Right renal cortex interstitium (tissue), 3 donors: Measurements from ENCODE around the gene EIF2B4. TPM values are rescaled to one million over a fixed set of nuclear protein-coding genes. Genes with fewer than 3 reads are reported as not detected.
"Not testable (repeated sequence)": the region's sequence is repeated elsewhere in the genome, so short reads cannot be mapped to it uniquely, and the experiment has no call there.

ENCODE experiments used
- DNase-seq, 3 donors: peaks; one replicate each; pipeline ENCODE4 v3.0.0-alpha.2; 2013; ENCODE audit warnings: low read depth in 3 of 3, low spot score in 2 of 3
- polyA plus RNA-seq, 3 donors: library from polyadenylated mRNA; unstranded; fragments of 120-200 nt; gene quantifications; one replicate each; pipeline ENCODE4 v1.2.1, GENCODE V29; 2013; ENCODE audit not compliant: insufficient read length in 3 of 3

Gene EIF2B4
- polyA plus RNA-seq, 3 donors, result 50.9 to 55.0 (median 51.2) TPM

DNA sequence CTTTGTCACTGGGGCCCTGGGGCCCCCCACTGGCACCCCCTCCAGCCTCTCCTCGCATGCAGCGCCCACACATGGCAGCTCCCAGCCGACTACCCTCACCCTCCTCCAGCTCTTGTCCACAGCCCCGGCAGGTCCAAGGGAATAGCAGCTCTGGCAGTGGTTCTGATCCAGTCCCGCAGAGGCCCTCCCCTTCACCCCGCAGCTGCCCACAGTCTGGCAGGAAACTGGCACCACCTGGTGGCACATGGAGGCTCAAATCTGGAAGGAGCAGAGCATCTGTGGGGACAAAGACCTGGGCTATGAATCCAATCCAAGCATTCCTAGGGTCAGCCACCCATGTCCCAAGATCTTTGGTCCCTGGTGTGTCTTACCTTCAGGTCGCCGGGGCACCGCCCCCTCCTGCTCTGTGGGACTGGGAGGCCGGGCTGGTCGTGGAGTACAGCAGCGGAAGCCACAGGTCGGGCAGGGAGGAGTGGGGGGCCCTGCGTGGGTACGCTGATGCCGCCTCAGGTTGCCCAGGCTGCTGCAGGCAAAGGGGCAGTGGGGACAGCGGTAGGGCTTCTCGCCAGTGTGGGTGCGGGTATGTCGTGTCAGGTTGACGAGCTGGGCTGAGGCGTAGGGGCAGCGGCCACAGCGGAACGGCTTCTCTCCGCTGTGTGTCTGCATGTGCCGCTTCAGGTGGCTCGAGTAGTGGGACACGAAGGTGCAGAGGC is 8.1 kb upstream of the EIF2B4 start:
- no peak for DNase-seq

- no peak for DNase-seq
Observed at GRCh38 chr2:27377618-27378095, 7.5 kb upstream of the EIF2B4 start.

DNA sequence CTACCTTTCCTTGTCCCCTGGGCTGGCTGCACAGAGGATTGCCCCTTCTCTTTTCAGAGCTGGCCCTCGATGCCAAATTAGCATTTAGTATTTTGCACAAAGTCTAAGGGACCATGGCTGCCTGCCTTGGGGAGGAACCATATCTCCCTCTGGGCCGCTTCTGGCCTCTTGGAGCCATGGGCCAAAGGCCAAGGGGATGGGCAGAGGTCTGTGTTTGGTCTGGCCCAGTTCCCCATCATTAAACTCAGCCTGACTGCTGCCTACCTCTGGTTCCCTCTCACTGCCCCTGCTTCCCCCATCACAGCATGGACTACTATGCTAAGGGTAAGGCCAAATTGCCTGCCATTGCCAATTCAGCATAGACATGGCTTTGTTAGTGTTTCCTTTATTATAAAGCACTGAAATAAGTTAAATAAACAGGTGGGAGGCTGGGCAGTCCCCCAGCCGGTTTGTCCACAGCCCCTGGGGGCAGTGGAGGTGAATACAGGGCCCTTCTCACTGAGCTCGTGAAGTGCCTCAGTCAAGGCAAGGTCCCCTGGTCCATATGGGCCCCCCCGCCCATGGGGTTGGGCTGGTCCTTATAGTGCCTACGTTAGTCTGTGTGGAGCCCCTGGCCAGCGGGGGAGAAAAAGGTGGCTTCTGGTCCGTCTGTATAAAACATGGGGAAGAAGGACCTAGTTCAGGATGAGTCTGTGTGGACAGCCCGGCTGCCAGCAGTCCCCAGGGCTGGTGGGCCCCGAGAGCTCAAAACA is 6.9 kb upstream of the EIF2B4 start:
- DNase-seq, result no peak

DNA sequence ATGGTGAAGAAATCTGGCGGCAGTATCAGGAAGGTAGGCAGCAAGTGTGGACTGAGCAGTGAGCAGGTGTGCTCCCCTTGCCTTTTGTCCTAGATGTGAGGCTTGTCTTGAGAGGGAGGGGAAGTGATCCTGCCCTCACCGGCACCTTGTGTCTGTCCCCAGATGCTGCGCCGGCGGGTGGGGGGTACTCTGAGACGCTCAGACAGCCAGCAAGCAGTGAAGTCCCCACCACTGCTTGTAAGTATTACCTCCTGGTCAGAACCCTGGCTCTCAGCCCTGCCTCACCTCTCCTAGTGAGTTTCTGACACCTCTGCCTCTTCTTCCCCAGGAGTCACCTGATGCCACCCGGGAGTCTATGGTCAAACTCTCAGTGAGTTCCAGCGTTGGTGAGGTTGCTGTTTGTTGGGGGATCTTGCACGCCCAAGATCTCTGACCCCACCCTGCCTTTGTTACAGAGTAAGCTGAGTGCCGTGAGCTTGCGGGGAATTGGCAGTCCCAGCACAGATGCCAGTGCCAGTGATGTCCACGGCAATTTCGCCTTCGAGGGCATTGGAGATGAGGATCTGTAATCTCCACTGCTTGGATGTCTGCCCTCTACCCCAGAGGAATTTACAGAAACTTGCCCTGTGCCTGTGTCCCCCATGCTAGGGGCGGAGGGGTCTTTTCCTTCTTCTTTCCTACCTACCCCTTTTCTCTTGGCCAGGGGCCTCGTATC is 6.2 kb upstream of the EIF2B4 start:
- no peak for DNase-seq

DNA sequence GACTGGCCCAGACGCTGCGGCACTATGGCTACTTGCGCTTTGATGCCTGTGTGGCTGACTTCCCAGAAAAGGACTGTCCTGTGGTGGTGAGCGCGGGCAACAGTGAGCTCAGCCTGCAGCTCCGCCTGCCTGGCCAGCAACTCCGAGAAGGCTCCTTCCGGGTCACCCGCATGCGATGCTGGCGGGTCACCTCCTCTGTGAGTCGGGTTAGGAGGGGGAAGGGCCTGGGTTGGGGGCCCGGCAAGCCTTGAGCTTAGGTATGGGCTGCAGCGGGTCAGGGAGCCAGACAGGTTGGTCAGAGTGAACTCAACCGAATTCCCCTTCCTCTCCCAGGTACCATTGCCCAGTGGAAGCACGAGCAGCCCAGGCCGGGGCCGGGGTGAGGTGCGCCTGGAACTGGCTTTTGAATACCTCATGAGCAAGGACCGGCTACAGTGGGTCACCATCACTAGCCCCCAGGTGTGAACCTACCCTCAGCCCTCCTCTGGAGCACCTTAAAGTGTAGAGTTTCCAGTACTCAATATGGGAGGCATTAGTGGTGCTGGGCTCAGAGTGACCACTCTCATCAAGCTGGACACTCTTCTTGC is 5.5 kb upstream of the EIF2B4 start:
- DNase-seq, result no peak

DNA sequence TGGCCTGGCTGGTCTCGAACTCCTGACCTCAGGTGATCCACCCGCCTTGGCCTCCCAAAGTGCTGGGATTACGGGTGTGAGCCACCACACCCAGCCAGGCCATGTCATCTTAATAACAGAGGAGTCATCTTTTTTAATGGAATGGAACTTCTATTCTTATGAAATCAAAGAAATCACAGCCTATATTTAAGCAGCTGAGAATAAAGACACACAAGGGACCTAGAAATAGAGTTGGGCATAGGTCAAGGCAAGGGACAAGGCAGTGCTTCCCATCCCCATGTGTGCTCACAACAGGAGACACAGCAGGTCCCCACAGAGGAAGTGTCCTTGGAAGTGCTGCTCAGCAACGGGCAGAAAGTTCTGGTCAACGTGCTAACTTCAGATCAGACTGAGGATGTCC is 3.4 kb upstream of the EIF2B4 start:
- DNase-seq, result no peak

DNA sequence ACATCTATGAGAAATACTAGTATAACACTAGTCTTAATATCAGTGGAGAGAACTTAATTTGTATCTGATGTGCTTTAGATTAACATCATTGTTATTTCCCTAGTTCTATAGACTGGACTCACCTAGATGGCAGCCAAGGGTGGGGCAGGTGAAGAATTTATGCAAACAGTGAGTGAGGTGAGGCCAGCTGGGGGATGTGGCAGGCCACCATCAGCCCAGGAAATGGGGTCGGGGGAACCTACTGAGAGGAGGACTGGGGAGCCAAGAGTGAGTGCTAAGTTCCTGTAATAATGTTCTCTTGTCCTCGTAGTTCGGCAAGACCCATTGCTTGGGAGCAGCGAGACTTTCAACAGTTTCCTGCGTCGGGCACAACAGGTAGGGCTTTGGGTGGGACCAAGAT is 2.8 kb upstream of the EIF2B4 start:
- no peak for DNase-seq

DNA sequence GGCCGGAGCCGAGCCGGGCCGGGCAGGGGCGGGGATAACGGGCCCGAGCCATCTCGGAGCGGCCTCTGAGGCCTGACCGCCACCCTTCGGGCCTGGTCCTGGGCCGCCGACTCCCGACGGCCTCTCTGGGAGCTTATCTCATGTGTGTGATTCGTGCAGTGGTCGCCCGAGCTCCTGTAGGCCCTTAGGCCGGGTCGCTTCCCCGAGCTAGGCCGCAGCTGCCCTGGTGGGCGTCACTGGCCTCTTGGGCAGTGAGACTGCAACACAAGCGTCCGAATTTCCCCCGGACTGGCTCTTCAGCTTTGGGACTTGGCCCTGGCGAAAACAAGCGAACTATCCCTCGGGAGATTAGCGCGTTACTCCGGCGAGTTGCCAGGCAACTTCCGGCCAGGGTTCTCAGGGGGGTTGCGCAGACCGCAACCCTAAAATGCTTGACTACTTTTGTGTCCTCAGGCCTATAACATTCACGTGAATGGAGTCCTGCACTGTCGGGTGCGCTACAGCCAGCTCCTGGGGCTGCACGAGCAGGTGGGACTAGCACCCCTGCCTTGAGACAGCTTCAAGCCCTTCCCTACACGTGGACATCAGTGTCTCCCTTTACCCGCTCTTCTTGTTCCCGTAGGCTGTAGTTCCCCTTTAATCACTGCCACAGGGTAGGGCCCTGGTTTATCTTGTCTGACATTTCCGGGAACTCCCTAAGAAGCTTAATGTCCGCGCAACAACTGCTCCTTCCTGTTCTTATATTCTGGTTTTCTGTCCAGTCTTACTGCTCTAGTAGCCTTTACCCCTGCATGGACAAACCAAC is 880 bp upstream of the EIF2B4 start:
- no peak for DNase-seq

- DNase-seq, result no peak
Observed at GRCh38 chr2:27369471-27370025, 590 bp downstream of the EIF2B4 start.

DNA sequence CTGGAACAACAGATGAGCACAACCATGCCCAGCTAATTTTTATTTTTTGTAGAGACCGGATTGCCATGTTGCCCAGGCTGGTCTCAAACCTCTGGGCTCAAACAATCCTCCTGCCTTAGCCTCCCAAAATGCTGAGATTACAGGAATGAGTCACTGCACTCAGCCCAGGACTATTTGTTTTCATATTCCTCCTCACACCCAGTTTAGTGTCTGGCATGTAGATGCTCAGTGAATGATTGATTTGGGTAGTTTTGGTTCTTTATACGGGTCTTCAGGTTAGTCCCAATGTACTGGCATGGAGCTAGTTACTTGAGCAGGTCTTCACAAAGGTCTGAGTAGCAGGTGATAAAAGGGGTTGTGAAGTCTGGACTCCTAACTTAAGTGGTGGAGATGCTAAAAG is 6.2 kb downstream of the EIF2B4 start:
- DNase-seq, result no peak

DNA sequence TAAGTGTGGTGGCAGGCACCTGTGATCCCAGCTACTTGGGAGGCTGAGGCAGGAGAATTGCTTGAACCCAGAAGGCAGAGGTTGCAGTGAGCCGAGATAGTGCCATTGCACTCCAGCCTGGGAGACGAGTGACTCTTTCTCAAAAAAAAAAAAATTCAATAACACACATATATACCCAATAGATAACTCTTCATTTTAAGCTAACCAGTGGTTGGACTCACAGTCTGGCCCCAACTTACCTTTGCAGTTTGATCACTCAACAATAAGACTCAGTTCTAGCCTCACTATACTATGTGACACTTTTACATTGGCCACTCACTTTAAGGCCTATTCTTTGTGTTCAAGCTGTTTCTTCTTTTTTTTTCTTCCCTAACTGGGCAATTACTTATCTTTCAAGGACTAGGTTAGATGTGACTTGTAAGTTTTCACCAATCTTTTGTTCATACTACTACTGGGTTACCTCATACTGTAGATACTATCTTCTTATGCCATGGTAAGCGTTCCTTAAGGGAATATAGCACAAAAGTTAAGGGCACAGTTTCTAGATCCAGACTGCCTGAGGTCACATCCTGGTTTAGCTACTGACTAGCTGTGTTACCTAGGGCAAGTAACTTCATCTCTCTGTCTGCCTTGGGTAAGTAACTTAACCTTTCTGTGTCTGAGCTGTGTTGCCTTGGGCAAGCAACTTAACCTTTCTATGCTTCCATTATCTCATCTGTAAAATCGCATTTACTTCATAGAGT is 7.3 kb downstream of the EIF2B4 start:
- DNase-seq, result no peak

- peak; percentile 95 to 98 (median 98) for DNase-seq
Observed at GRCh38 chr2:27356382-27357181, 13.6 kb downstream of the EIF2B4 start, which contains the start of gene GTF3C2. Gene GTF3C2 (minus strand): TSS chr2:27356764. CDS start chr2:27343554, 13,210 bp downstream.

DNA sequence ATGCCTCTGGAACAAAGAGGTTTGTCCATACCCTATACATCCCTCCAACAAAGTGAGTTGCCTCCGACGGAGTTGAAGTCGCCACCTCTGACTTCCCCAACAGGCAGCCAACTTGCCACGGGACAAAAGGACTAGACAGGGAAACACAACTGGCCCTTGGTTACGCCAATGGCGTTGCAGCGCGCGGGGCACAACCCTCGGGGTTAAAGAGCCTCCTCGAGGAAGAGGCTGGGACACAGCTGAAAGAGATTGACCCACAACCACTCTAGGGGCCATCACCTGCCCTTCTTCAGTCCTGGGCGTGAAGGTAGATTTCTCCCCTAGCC is 14.1 kb downstream of the EIF2B4 start:
- no peak for DNase-seq

- DNase-seq, result no peak
Observed at GRCh38 chr2:27354597-27354927, 15.6 kb downstream of the EIF2B4 start.

DNA sequence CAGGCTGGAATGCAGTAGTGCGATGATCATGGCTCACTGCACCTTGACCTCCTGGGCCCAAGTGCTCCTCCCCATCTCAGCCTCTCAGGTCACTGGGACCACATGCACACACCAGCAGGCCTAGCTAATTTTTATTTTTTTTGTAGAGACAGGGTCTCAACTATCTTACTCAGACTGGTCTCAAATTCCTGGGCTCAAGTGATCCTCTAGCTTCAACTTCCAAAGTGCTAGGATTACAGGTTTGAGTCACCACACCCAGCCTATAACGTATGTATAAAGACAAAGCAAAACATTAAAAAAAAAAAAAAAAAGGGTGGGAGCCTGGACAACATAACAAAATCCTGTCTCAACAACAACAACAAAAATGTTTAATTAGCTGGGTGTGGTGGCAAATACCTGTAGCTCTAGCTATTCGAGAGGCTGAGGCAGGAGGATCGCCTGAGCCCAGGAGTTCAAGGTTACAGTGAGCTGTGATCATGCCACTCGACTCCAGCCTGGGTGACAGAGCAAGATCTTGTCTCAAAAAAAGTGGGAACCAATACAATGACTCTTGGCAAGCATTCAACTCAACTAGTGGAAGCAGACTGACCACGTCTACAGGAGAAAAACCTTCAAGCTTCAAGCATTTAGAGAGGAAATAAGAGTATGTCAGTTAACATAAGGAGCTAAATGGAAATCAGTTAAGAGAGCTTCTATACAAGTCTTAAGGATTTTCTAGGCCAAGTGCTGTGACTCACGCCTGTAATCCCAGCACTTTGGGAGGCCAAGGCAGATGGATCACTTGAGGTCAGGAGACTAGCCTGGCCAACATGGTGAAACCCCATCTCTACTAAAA is 16.2 kb downstream of the EIF2B4 start:
- DNase-seq, result no peak

DNA sequence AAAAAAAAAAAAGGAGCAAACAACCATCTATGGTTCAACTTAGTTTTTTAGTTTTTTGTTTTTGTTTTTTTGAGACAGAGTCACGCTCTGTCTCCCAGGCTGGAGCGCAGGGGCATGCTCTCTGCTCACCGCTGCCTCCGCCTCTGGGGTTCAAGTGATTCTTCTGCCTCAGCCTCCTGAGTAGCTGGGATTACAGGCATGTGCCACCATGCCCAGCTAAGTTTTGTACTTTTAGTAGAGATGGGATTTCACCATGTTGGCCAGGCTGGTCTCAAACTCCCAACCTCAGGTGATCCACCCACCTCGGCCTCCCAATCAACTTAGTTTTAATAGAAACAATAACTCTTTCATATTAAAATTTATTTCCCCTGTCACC is 16.8 kb downstream of the EIF2B4 start:
- DNase-seq, result not testable (repeated sequence)

DNA sequence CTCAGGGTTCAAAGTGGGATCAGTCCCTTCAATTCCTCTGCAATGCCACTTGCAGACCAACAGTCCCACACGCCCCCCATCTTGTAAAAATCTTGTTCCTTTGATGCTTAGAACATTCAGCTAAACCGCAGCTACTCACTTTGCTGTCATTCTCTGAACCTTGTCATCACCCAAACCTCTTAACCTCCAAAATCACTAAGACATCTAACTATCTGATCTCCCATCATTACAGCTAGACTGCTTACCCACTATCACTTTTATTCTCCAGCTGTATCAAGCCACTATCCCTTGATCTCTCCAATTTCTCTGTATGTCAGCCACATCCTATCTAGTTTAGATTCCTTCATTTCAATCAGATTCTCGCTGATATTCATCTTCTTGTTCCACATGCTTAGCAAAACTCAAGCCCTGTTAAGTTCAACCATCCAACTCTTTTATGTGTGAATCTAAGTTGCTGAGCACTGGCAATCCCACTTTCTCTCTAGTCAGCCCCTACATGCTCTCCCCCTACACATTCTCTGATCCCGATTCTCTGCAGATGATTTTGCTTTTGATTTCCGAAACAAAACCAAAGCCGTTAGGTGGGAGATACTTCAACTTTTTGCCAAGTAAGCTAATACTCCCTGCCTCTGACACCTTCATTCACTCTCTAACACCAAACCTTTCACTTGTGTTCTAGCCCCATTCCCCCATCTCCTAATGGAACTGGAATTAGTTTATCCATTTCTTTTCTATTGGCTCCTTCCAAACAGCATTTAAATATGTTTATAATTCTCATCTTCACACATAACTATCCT is 18.1 kb downstream of the EIF2B4 start:
- no peak for DNase-seq
